Spleen (tissue), 7 donors: ENCODE data around the gene LACRT.

ENCODE experiments used
- CTCF ChIP-seq, 11 experiments: fragments of 200-600 bp in 7 of 11; fragments of 450-650 bp in 4 of 11; sonication (generic) in 4 of 11; IDR thresholded peaks in 8 of 11; conservative IDR thresholded peaks in 3 of 11; 1 replicate in 7 of 11; 2 replicates in 4 of 11; pipeline versions ENCODE4 v1.4.0 to v1.8.0; 2016 to 2021; ENCODE audit warnings: antibody characterized with exemption in 11 of 11, inconsistent platforms in 4 of 11, mild to moderate bottlenecking in 1 of 11
- POLR2A ChIP-seq, 3 donors: fragments of 450-650 bp; IDR thresholded peaks; one replicate each; pipeline ENCODE4 v1.5.1; 2017; ENCODE audit warnings: antibody characterized with exemption in 3 of 3, mild to moderate bottlenecking in 1 of 3
- donor health status: DM: no; HTN: no; CAD: no; lungs with moderate emphysema.
- donor health status: DM: no; HTN: no; CAD: no.
- donor health status: DM: no; HTN: no; CAD: no.

GRCh38 chr12:54611715-54612149 is 23.0 kb downstream of the LACRT start:
- TF ChIP-seq CTCF (IDR thresholded peaks at IDR 0.05 in 8 of 11, conservative IDR thresholded peaks at IDR 0.05 in 3 of 11): no peak
- TF ChIP-seq POLR2A (IDR thresholded peaks at IDR 0.05): no peak
